OCI-LY7 (cell line): ENCODE results near the gene EXT2. TPM values are rescaled to one million over a fixed set of nuclear protein-coding genes. Genes with fewer than 3 reads are reported as not detected.

ENCODE experiments used
- BruUV-seq: library from RNA; stranded (reverse); fragments of 400-500 nt; replicated peaks from 2 replicates; lab custom pipeline; 2021; lab: Mats Ljungman, UMichigan
- CTCF ChIA-PET: fragments of 300-600 bp; sonication (Branson Sonifier 250); formaldehyde crosslinking; loops from one replicate; lab custom pipeline; 2022; ENCODE audit warnings: antibody characterized with exemption; ENCODE audit not compliant: unreplicated experiment; lab: Charles Lee
- POLR2A ChIA-PET: fragments of 300-600 bp; sonication (Branson Sonifier 250); formaldehyde crosslinking; loops from one replicate; lab custom pipeline; 2022; ENCODE audit warnings: antibody characterized with exemption; lab: Charles Lee
- DNase-seq: peaks from one replicate; pipeline ENCODE4 v3.0.0-alpha.2; 2015; ENCODE audit warnings: low spot score
- H2AFZ ChIP-seq: fragments of 200-600 bp; sonication (generic), shearing (Covaris generic); 2 replicates; pipeline ENCODE4 v1.6.1; 2014; ENCODE audit warnings: mild to moderate bottlenecking, antibody characterized with exemption, low read length, moderate library complexity
- H3K27ac ChIP-seq: fragments of 200-600 bp; sonication (generic); 2 replicates; pipeline ENCODE4 v1.5.1; 2014; ENCODE audit warnings: mixed run types, low read depth, mild to moderate bottlenecking, moderate library complexity, low read length, inconsistent platforms; ENCODE audit not compliant: poor library complexity, severe bottlenecking
- H3K36me3 ChIP-seq: fragments of 200-600 bp; sonication (generic); 2 replicates; pipeline ENCODE4 v1.6.1; 2014; ENCODE audit warnings: mild to moderate bottlenecking, antibody characterized with exemption, low read length, moderate library complexity, mixed read lengths; ENCODE audit not compliant: insufficient read depth
- H3K4me1 ChIP-seq: fragments of 200-600 bp; sonication (generic); 2 replicates; pipeline ENCODE4 v1.5.1; 2014; ENCODE audit warnings: mild to moderate bottlenecking, low read length; ENCODE audit not compliant: insufficient read depth, poor library complexity, severe bottlenecking
- H3K4me2 ChIP-seq: fragments of 200-600 bp; sonication (generic); 2 replicates; pipeline ENCODE4 v1.6.1; 2014; ENCODE audit warnings: mild to moderate bottlenecking, low read length
- H3K4me3 ChIP-seq: fragments of 200-600 bp; sonication (generic); 2 replicates; pipeline ENCODE4 v1.5.1; 2014; ENCODE audit warnings: mild to moderate bottlenecking, low read depth, low read length; ENCODE audit not compliant: poor library complexity, severe bottlenecking
- H3K79me2 ChIP-seq: fragments of 200-600 bp; sonication (generic); 2 replicates; pipeline ENCODE4 v1.6.1; 2016; ENCODE audit warnings: low read depth, mild to moderate bottlenecking, low read length, moderate library complexity, mixed read lengths; ENCODE audit not compliant: insufficient read depth
- H3K9me2 ChIP-seq: fragments of 200-600 bp; sonication (generic); 2 replicates; pipeline ENCODE4 v1.6.1; 2016; ENCODE audit warnings: mild to moderate bottlenecking, low read length, mixed read lengths; ENCODE audit not compliant: insufficient read depth
- H3K9me3 ChIP-seq: fragments of 200-600 bp; sonication (generic); 2 replicates; pipeline ENCODE4 v1.6.1; 2014; ENCODE audit warnings: mild to moderate bottlenecking, mixed run types, low read length, mixed read lengths
- H4K20me1 ChIP-seq: fragments of 200-600 bp; sonication (generic); 2 replicates; pipeline ENCODE4 v1.6.1; 2014; ENCODE audit warnings: mild to moderate bottlenecking, antibody characterized with exemption, low read length, moderate library complexity, mixed read lengths; ENCODE audit not compliant: insufficient read depth
- EZH2phosphoT487 ChIP-seq: fragments of 200-600 bp; sonication (generic); IDR thresholded peaks from 2 replicates; pipeline ENCODE4 v1.6.1; 2018; ENCODE audit warnings: low read depth, borderline replicate concordance, mild to moderate bottlenecking, mixed run types, antibody characterized with exemption, low read length, moderate library complexity, mixed read lengths
- intact Hi-C: fragments of 100-400 bp; cut with micrococcal nuclease; formaldehyde crosslinking; loops from one replicate; pipeline ENCODE4 v1.10.0; 2022; ENCODE audit not compliant: unreplicated experiment
- total RNA-seq, 2 experiments: library from RNA; depleted of rRNA in 1 of 2; stranded (reverse); fragments of >200 nt in 1 of 2; shearing (Covaris generic) in 1 of 2; gene quantifications; 2 replicates each; pipeline ENCODE4 v1.2.3, GENCODE V29; 2014 to 2022
- TF ChIP-seq, protein P1 (sequence below): fragments of 200-600 bp; sonication (generic); conservative IDR thresholded peaks from 2 replicates; pipeline ENCODE4 v1.5.1; 2014; ENCODE audit warnings: mild to moderate bottlenecking, antibody characterized with exemption, low read length, moderate library complexity, mixed read lengths

EXT2 gene
- total RNA-seq, 2 experiments from 2014 or later, result 22.3 to 31.8 TPM

- intact Hi-C loops, result no loop called here
- Histone ChIP-seq H3K27ac (no peak overlapping the region), H4K20me1 (no peaks in the 10 kb centered on the region), H3K4me1 (no peaks in the 10 kb centered on the region), H3K36me3 (no peaks in the 10 kb centered on the region), H3K9me3 (no peaks in the 10 kb centered on the region), H2AFZ (no peak overlapping the region), H3K79me2 (no peaks in the 10 kb centered on the region), H3K4me3 (no peak overlapping the region), H3K9me2 (no peaks in the 10 kb centered on the region), H3K4me2 (no peak overlapping the region)
- TF ChIP-seq, protein P1, sequence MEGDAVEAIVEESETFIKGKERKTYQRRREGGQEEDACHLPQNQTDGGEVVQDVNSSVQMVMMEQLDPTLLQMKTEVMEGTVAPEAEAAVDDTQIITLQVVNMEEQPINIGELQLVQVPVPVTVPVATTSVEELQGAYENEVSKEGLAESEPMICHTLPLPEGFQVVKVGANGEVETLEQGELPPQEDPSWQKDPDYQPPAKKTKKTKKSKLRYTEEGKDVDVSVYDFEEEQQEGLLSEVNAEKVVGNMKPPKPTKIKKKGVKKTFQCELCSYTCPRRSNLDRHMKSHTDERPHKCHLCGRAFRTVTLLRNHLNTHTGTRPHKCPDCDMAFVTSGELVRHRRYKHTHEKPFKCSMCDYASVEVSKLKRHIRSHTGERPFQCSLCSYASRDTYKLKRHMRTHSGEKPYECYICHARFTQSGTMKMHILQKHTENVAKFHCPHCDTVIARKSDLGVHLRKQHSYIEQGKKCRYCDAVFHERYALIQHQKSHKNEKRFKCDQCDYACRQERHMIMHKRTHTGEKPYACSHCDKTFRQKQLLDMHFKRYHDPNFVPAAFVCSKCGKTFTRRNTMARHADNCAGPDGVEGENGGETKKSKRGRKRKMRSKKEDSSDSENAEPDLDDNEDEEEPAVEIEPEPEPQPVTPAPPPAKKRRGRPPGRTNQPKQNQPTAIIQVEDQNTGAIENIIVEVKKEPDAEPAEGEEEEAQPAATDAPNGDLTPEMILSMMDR, result no peak
- TF ChIP-seq EZH2phosphoT487, result no peak
- no peak for DNase-seq
- CTCF ChIA-PET, result no interaction called here
- BruUV-seq, result no TSS peak
- POLR2A ChIA-PET, result interaction anchor here (0.7 kb wide), 1 partner anchor 16 kb away, joined by 3 read pairs; no protein-coding TSS in a partner anchor
Observed at GRCh38 chr11:44138286-44138685, 42.8 kb downstream of the EXT2 start.

GRCh38 chr11:44138980-44139379 is 43.5 kb downstream of the EXT2 start:
- intact Hi-C loops, result no loop called here
- POLR2A ChIA-PET, result no interaction called here

More at GRCh38 chr11:44138980-44139379, 43.5 kb downstream of the EXT2 start:
- no peak overlapping the region for H2AFZ ChIP-seq
- no peak overlapping the region for H3K4me3 ChIP-seq
- H3K79me2 ChIP-seq, result no peaks in the 10 kb centered on the region
- H4K20me1 ChIP-seq, result no peaks in the 10 kb centered on the region
- no peak for DNase-seq
- TF ChIP-seq, protein P1, result no peak
- no peak for TF ChIP-seq EZH2phosphoT487
- H3K9me2 ChIP-seq, result no peaks in the 10 kb centered on the region
- BruUV-seq, result no TSS peak
- H3K36me3 ChIP-seq, result no peaks in the 10 kb centered on the region
- no peaks in the 10 kb centered on the region for H3K9me3 ChIP-seq
- CTCF ChIA-PET, result no interaction called here
- H3K4me2 ChIP-seq, result no peak overlapping the region
- no peaks in the 10 kb centered on the region for H3K4me1 ChIP-seq
- H3K27ac ChIP-seq, result no peak overlapping the region
